KOPT-K1 (cell line): ENCODE measurements around the gene ERC1.
"Not testable (repeated sequence)": the region's sequence is repeated elsewhere in the genome, so short reads cannot be mapped to it uniquely, and the experiment has no call there.

Source experiments
- H3K27ac ChIP-seq: fragments of 200-600 bp; sonication (generic); 2 replicates; pipeline ENCODE4 v1.5.1; 2016; ENCODE audit warnings: antibody characterized with exemption, mild to moderate bottlenecking, low read depth, low read length; ENCODE audit not compliant: poor library complexity, severe bottlenecking
- H3K36me3 ChIP-seq: fragments of 200-600 bp; sonication (generic); 2 replicates; pipeline ENCODE4 v1.5.1; 2017; ENCODE audit warnings: antibody characterized with exemption, mild to moderate bottlenecking, low read length, moderate library complexity; ENCODE audit not compliant: insufficient read depth
- H3K9me3 ChIP-seq: fragments of 200-600 bp; sonication (generic); 2 replicates; pipeline ENCODE4 v1.5.1; 2017; ENCODE audit warnings: antibody characterized with exemption, low read length, mild to moderate bottlenecking; ENCODE audit not compliant: insufficient read depth, poor library complexity, severe bottlenecking

Gene ERC1

DNA sequence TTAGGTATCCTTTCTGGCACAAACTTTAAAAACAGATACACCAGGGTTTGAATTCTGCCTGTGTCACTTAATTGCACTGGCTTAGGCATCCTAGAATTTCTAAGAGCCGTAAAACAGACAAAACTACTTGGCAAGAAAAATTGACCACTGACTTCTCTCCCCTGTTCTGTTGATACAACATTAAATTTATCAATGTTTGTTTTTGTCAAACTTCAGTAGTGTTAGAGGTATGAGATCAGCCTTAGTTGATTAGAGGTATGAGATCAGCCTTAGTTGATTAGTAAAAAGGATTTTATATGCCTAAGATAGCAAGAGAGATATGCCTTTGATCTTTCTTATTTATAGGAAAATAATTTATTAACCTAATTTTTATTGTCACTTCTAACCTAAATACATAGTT is 320.1 kb downstream of the ERC1 start:
- Histone ChIP-seq H3K27ac (no peak overlapping the region), H3K9me3 (peaks cover 6% of the 10 kb centered on the region), H3K36me3 (no peaks in the 10 kb centered on the region)

GRCh38 chr12:1313906-1314305 is 322.9 kb downstream of the ERC1 start:
- H3K9me3 ChIP-seq = peaks cover 6% of the 10 kb centered on the region
- H3K36me3 ChIP-seq = no peaks in the 10 kb centered on the region
- H3K27ac ChIP-seq = no peak overlapping the region

- Histone ChIP-seq H3K27ac (no peak overlapping the region), H3K36me3 (no peaks in the 10 kb centered on the region)
These were observed 323.5 kb downstream of the ERC1 start for GRCh38 chr12:1314523-1314922.

GRCh38 chr12:1316991-1317390 is 326.0 kb downstream of the ERC1 start:
- H3K27ac ChIP-seq = not testable (repeated sequence)

More at GRCh38 chr12:1314523-1314922, 323.5 kb downstream of the ERC1 start:
- H3K9me3 ChIP-seq = peaks cover 6% of the 10 kb centered on the region

DNA sequence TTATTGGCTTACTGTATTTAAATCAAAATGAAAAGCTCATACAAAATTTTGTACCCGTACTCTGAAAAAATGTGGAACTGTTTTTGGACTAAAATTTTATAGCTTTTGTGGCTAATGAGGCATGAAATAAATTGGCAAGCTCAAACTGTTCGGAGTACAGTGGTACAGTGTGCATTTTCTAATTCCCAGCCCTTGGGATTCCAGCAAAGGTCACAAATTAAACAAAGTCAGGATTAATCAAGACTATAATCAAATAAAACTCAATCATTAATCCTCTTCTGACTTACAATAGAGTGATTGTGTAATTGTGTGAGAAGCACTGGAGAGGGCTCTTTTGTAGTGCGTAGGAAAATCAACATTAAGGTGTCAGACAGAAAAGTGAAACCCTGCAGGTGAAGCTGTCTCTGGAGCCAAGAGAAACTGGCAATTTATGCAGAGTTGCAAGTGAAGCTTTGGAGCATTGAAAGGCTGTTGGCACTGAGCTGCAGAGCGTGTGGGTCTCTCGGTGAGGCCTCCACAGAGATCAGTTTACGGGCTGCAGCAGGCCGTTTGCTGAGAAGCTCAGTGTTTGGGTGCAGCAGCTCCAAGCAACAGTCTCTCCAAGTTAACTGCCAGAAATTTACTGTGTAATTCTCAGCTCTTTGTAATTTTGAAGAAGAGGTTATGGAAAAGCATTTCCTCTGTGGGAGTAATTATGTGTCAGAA is 327.5 kb downstream of the ERC1 start:
- Histone ChIP-seq H3K9me3 (peaks cover 6% of the 10 kb centered on the region), H3K27ac (no peak overlapping the region), H3K36me3 (no peaks in the 10 kb centered on the region)

More at GRCh38 chr12:1316991-1317390, 326.0 kb downstream of the ERC1 start:
- H3K36me3 ChIP-seq, H3K9me3 ChIP-seq: not testable (repeated sequence)

- H3K9me3 ChIP-seq = peaks cover 4% of the 10 kb centered on the region
- no peaks in the 10 kb centered on the region for H3K36me3 ChIP-seq
- H3K27ac ChIP-seq = no peak overlapping the region
These were observed 328.2 kb downstream of the ERC1 start for GRCh38 chr12:1319212-1319611.

DNA sequence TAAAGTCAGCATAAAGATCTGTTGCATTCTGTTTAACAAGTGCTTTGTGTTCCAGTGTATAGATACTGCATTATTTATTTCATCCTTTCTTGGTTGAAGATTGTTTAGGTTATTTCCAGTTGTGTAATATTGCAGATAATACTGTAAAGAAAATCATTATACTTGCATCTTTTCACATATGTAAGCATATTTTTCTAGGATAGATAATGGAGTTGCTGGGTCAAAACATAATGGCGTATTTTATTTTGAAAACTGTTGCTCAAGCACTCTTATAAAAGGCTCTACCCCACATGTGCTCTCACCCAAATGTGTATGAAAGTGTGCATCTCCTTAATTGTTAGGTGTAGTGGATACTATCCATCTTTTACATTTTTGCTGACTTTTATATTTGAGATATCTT is 329.0 kb downstream of the ERC1 start:
- no peaks in the 10 kb centered on the region for H3K36me3 ChIP-seq
- no peak overlapping the region for H3K27ac ChIP-seq
- H3K9me3 ChIP-seq = no peaks in the 10 kb centered on the region

DNA sequence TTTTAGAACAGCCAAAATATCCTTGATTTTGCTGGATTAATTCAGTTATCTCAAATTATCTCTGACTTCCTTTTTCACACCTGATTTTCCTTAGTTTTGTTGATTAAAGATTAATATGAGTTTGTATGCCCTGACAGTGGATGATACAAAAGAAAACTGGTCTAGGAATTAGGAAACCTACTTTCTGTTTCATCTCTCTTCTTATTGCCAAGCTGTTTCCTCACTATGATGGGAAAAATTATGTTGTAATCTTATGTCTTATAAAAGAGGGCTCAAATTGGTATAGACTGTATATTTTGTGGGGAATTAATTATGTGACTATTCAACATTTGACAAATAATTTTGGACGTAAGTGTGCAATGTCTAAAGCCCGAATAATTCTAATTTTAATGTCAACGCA is 331.8 kb downstream of the ERC1 start:
- Histone ChIP-seq H3K36me3 (no peaks in the 10 kb centered on the region), H3K9me3 (no peaks in the 10 kb centered on the region), H3K27ac (no peak overlapping the region)

GRCh38 chr12:1324099-1324498 is 333.1 kb downstream of the ERC1 start:
- no peaks in the 10 kb centered on the region for H3K9me3 ChIP-seq
- H3K27ac ChIP-seq = no peak overlapping the region
- H3K36me3 ChIP-seq = no peaks in the 10 kb centered on the region

DNA sequence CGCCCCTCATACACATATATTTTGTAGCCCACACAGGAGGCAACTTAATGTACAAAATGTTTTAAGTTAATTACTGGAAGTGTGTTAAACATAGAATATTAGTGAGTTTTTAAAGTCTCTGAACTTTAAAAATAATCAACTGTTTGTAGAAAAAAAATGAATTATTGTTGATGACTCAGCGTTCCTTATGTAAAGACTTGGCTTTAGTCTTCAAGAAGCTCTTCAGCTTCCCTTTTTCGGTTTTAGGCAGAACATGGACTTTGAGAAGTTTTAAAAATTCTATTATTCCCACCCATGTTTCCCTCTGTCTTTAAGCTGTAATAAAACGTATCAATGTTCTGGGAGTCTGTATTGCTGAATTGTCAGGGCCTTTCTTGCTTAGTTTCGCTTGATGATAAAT is 333.9 kb downstream of the ERC1 start:
- no peaks in the 10 kb centered on the region for H3K36me3 ChIP-seq
- H3K9me3 ChIP-seq = no peaks in the 10 kb centered on the region
- no peak overlapping the region for H3K27ac ChIP-seq

DNA sequence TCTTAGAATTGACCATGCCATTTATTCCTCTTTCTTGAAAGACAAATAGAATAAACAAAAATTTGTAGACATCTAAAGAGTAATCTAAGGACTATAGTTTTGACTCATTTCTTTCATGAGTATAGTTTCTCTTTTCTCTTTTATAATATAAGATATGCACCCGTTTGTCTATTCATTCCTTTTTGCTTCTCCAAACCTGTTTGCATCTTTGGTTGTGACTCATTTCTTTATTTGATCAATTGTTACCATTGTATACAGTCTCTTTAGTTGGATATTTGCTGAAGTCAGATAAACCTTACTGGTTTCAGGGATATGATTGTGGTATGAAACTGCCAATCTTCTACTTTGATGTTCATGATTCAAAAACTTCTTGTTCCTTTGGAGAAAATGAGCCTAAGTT is 334.6 kb downstream of the ERC1 start:
- Histone ChIP-seq H3K36me3 (no peaks in the 10 kb centered on the region), H3K9me3 (no peaks in the 10 kb centered on the region), H3K27ac (no peak overlapping the region)

DNA sequence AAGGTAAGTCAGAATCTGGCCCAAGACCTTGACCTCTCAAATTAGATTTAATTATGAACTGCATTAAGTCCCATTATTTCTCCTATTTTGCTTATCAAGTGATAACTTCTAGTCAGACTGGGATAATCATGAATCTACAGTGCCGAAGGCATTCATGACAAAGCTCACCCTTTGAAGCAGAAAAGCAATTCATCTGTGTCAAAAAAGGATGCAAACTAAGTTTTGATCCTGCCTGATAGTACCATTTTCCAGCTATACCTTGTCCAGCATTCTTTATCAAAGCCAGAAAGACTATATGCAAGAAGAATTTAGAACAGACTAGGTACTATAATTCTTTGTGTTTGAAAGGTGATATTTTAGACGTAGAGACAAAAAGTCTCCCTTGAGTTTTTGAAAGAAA is 335.2 kb downstream of the ERC1 start:
- H3K27ac ChIP-seq = no peak overlapping the region
- H3K9me3 ChIP-seq = no peaks in the 10 kb centered on the region
- no peaks in the 10 kb centered on the region for H3K36me3 ChIP-seq

- Histone ChIP-seq H3K36me3 (no peaks in the 10 kb centered on the region), H3K27ac (no peak overlapping the region), H3K9me3 (no peaks in the 10 kb centered on the region)
These were observed 337.4 kb downstream of the ERC1 start for GRCh38 chr12:1328391-1328790.

- H3K36me3 ChIP-seq = no peaks in the 10 kb centered on the region
- no peaks in the 10 kb centered on the region for H3K9me3 ChIP-seq
- H3K27ac ChIP-seq = no peak overlapping the region
These were observed 338.9 kb downstream of the ERC1 start for GRCh38 chr12:1329784-1330476.

DNA sequence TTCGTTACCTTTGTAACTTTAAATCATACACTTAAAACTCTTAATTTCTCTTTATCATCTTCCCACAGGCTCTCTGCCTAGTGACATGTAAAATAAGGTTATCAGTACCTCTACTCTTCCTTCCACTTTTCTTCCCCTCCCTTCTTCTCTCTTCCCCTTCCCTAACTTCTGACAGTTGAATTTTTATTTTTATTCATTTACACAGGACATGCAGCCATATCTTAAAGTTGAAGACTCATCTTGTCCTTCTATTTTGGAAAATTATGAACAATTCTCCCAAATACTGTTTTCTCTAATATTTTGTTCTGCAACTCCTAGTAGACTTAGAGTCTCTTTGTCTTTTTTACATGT is 339.4 kb downstream of the ERC1 start:
- H3K27ac ChIP-seq = no peak overlapping the region
- H3K9me3 ChIP-seq = no peaks in the 10 kb centered on the region
- H3K36me3 ChIP-seq = no peaks in the 10 kb centered on the region

DNA sequence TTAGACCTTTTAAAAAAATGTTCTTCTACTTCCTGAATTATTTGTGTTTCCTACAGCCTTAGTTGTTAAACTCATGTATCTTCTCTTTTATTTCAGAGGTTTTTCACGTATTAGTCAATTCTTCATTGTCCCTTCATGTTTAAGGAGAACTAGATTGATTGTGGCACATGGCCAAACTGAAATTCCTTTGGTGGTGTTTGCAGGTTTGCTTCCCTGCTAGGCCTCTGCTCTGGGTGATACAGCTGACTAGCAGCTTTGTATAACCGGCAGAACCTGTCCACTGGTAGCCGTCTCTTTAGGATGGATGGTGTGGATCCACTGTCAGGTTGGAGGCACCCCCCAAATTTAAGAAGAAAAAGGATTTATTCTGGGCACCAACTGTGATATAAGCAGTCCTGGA is 341.3 kb downstream of the ERC1 start:
- no peaks in the 10 kb centered on the region for H3K9me3 ChIP-seq
- no peak overlapping the region for H3K27ac ChIP-seq
- no peaks in the 10 kb centered on the region for H3K36me3 ChIP-seq
